GM12801 (cell line): ENCODE data around the gene IFNAR2.

ENCODE experiments used
- TF ChIP-seq, protein P1 (sequence below): IDR thresholded peaks from one replicate; pipeline ENCODE4 v1.5.1; 2011; ENCODE audit warnings: control low read depth; ENCODE audit not compliant: insufficient read length; ENCODE audit errors: extremely low read depth

The IFNAR2 gene

DNA sequence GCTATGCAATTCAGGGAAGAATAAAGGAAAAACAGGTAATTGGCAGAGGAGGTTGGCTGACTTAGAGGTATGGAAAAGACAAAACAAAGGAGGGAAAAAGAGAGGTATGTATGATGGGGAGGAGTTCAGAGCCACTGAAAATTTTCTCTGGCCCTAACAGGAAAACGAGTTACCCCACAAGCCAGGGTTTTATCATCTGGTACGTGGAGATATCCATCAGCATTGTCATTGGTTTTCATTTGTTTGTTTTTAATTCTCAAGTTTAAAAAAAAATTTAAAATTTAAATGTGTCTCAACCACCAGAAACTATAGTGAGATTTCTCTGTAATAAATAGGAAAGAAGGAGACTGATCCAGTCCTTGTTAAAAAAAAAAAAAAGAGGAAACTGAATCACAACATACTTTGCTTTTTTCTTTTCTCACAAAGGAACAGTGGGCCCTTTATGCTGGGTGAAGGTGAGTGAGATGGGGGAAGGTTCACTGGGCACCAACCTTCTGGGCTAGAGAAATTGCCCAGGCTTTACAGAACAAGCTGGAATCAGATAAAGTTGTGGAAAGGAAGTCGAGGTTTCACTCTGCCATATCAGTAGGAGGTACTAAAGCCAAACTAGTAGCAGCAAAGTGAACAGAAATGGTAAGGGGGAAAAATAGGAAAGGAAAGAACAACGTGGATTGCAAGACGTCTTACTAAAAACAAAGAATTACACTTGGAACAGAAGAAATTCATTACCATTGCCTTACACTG lies 2.7 kb downstream of the IFNAR2 start:
- TF ChIP-seq, protein P1, sequence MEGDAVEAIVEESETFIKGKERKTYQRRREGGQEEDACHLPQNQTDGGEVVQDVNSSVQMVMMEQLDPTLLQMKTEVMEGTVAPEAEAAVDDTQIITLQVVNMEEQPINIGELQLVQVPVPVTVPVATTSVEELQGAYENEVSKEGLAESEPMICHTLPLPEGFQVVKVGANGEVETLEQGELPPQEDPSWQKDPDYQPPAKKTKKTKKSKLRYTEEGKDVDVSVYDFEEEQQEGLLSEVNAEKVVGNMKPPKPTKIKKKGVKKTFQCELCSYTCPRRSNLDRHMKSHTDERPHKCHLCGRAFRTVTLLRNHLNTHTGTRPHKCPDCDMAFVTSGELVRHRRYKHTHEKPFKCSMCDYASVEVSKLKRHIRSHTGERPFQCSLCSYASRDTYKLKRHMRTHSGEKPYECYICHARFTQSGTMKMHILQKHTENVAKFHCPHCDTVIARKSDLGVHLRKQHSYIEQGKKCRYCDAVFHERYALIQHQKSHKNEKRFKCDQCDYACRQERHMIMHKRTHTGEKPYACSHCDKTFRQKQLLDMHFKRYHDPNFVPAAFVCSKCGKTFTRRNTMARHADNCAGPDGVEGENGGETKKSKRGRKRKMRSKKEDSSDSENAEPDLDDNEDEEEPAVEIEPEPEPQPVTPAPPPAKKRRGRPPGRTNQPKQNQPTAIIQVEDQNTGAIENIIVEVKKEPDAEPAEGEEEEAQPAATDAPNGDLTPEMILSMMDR = no peak

DNA sequence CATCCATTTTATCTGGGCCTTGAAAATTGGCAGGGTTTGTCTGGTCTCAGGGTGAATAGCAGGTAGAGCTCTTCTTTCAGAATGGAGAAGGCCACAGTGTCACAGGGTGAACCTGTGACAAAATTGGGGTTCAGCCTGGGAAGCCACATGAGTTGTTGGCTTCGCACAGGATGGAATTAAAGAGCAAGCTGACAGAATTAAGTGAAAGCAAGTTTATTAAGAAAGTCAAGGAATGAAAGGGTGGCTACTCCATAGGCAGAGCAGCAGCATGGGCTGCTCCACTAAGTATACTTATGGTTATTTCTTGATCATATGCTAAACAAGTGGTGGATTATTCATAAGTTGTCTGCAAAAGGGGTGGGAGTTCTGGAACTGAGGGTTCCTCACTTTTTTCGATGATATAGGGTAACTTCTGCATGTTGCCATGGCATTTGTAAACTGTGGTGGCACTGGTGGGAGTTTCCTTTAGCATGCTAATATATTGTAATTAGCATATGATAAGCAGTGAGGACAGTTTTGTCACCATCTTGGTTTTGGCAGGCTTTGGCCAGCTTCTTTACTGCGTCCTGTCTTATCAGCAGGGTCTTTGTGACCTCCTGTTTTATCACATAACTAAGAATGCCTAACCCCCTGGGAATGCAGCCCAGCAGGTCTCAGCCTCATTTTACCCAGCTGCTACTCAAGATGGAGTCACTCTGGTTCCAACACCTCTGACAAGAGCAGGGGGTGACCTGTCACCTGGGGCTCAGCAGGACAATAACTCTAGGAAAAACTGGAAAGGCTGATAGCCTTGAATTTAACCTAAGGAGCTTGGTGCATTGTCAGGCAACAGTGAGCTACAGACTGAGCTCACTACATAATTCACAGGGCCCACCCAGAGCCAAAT lies 5.1 kb downstream of the IFNAR2 start:
- TF ChIP-seq, protein P1 = no peak

DNA sequence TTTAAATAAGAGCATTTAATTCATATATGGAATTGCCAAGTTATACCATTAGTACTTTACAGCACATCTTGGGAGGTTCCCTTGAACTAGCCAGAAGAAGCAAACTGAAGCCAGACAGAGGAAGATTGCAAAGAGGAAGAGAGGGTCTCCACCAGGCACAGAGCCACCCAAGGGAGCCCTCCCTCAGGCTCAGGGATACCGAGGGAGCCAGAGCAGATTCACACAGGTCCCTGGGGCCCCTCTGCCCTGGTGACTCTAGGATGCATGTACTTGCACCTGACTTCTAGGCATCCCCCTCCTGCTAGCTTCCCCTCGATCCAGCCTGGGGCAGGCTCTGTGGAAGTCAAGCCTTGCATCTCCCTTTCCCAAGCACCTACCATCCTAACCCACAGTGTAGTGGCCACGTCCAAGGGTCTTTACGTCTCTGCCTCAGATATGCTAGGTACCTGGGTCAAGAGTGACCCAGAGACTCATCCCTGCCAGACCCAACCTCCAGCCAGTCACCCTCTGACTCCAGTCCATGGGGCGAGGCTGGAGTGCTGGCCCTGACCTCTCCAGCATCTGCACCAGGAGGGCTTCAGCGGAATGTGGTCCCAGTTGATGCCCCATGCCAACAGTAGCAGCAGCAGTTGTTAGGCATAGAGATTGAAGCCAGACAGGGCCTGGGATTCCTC lies 6.4 kb downstream of the IFNAR2 start:
- TF ChIP-seq, protein P1 = no peak

DNA sequence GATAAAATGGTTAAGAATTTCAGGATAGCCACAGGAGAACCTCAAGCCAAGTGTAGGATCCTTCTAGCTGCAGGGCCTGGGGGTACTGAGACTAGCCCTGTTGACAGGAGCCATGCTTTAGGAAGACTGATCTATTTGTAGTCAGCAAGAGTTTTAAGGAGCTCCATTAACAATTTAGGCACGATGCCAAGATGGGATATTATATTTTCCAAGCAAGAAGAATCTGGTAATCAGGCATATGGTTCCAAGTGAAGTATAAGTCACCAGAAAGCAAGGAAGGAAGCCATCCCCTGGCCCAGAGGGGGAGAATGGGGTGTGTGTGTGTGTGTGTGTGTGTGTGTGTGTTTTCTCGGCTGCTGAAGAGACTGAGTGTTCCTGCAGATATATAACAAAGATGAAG lies 7.0 kb downstream of the IFNAR2 start:
- TF ChIP-seq, protein P1 = no peak

DNA sequence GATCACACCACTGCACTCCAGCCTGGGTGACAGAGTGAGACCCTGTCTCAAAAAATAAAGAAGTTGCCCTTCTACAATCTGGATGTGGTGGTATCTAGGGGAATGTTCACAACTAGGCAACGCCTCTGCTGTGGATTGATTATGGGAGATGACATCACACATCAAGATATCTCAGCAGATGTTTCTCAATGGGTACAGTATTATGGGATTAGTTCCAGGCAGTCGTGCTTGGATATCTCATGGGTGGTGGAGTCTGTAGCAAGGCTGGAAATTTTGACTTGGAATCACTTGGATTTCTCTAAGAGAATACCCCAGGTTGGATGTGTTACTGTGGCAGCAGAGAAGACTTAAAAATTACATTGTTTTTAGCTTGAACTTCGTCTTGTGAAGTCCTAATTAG lies 7.7 kb downstream of the IFNAR2 start:
- TF ChIP-seq, protein P1 = no peak

DNA sequence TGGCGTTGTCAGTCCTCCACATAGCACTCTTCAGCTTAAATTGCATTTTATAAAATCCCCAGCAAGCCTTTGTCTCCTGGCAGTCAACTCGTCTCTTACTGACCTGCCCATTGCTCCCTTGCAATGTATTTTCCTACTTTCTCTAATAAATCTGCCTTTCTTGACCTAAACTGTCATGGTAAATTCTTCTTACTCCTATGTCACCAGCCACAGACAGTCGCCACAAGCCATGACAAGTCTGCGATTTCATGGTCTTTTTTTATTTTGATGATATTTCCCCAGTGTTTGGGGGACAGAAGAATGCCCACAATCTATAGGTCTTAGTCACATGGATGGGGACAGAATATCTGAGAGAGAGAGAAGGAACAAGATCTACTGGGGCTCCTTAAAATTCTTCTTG lies 8.4 kb downstream of the IFNAR2 start:
- TF ChIP-seq, protein P1 = no peak

DNA sequence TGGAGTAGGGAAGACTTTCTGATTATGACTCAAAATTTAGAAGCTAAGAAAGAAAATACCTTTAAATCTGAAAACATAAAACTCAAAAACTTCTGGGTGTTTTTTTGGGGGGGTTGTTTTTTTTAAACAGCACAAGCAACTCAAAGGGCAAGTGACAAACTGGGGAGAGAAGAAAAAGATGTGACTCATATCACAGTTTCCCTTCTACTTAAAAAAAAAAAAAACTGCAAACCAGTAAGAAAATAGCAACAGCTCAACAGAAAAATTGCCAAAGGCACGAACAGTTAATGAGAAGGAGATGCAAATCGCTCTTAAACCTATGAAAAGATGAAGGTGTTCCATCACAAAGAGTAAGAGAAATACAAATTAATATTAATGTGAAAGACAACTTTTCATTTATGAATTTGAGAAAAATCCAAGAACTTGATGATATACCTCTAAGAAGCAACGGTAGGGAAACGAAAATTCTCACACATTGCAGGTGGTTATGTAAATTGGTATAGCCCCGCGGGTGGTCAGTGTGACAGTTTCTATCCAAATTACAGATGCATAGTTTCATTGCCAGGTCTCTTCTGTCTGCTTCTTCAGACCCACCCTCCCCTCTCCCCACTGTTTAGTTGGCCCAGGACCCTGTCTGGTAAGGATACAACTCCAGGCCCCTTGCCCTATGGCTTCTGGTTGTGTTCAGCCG lies 9.0 kb downstream of the IFNAR2 start:
- TF ChIP-seq, protein P1 = no peak
